Natural killer cell (primary cell): ENCODE measurements around the gene KCNJ6. TPM values are rescaled to one million over a fixed set of nuclear protein-coding genes. Genes with fewer than 3 reads are reported as not detected.

Experiments
- ATAC-seq, 3 donors: fragments of 150-1000 bp in 2 of 3; fragments of 200-7000 bp in 1 of 3; cut with Tn5 transposase; 1 replicate in 1 of 3; 2 replicates in 2 of 3; pipeline ENCODE4 v1.10.0; 2021; ENCODE audit warnings: mild to moderate bottlenecking in 2 of 3, moderate library complexity in 2 of 3
- DNase-seq, 2 donors: peaks; one replicate each; pipeline versions ENCODE4 v3.0.0 to v3.0.0-alpha.2; 2013 to 2021; ENCODE audit warnings: mixed read lengths in 1 of 2
- H3K27ac ChIP-seq: one replicate; pipeline ENCODE4 v1.5.1; 2013; ENCODE audit warnings: mild to moderate bottlenecking, low read length
- H3K27me3 ChIP-seq: one replicate; pipeline ENCODE4 v1.6.1; 2013; ENCODE audit warnings: low read length; ENCODE audit not compliant: control insufficient read depth, insufficient read depth
- H3K36me3 ChIP-seq: one replicate; pipeline ENCODE4 v1.6.1; 2013; ENCODE audit warnings: low read length; ENCODE audit not compliant: control insufficient read depth, insufficient read depth
- H3K4me1 ChIP-seq: one replicate; pipeline ENCODE4 v1.6.1; 2013; ENCODE audit warnings: low read length; ENCODE audit not compliant: control insufficient read depth, insufficient read depth
- H3K4me3 ChIP-seq: one replicate; pipeline ENCODE4 v1.5.1; 2013; ENCODE audit warnings: low read length
- H3K9me3 ChIP-seq: one replicate; pipeline ENCODE4 v1.6.1; 2013; ENCODE audit warnings: low read length; ENCODE audit not compliant: control insufficient read depth, insufficient read depth
- H3K27ac Mint-ChIP-seq, 2 donors: one replicate each; pipeline ENCODE4 v1.8.0; 2022; ENCODE audit warnings: mild to moderate bottlenecking in 2 of 2, mixed read lengths in 2 of 2, moderate library complexity in 1 of 2
- H3K27me3 Mint-ChIP-seq, 2 donors: one replicate each; pipeline ENCODE4 v1.8.0; 2022; ENCODE audit warnings: low read depth in 2 of 2, mixed read lengths in 2 of 2
- H3K36me3 Mint-ChIP-seq: one replicate; pipeline ENCODE4 v1.8.0; 2022; ENCODE audit warnings: mixed read lengths
- H3K4me1 Mint-ChIP-seq, 2 donors: one replicate each; pipeline ENCODE4 v1.8.0; 2022; ENCODE audit warnings: mixed read lengths in 2 of 2
- H3K4me3 Mint-ChIP-seq: one replicate; pipeline ENCODE4 v1.8.0; 2022; ENCODE audit warnings: mild to moderate bottlenecking, moderate library complexity, mixed read lengths
- H3K9me3 Mint-ChIP-seq, 2 donors: one replicate each; pipeline ENCODE4 v1.8.0; 2022; ENCODE audit warnings: mixed read lengths in 2 of 2
- CTCF ChIP-seq: fragments of 200-600 bp; IDR thresholded peaks from one replicate; pipeline ENCODE4 v1.8.0; 2022; ENCODE audit warnings: antibody characterized with exemption
- WGBS: methylation state at CpG from one replicate; pipeline ENCODE4 v1.1.7; 2013; ENCODE audit warnings: missing lambda C conversion rate; ENCODE audit not compliant: insufficient coverage; 5-methylcytosine and 5-hydroxymethylcytosine counted together
- intact Hi-C: fragments of 100-400 bp; cut with micrococcal nuclease; formaldehyde crosslinking; loops from one replicate; pipeline ENCODE4 v1.14.2; 2022
- total RNA-seq, 4 donors: library from RNA; stranded (reverse); fragments of 120-200 nt in 1 of 4; gene quantifications; one replicate each; pipeline versions ENCODE4 v1.2.3 to v1.2.4, GENCODE V29; 2013 to 2022

KCNJ6 gene
- total RNA-seq, 3 donors from 2014 or later (not counting 1 experiment from before 2014, with no cell fraction given) = not detected

GRCh38 chr21:37564924-37565529 lies 351.2 kb downstream of the KCNJ6 start:
- Mint-ChIP-seq H3K4me1 (peaks cover 18 to 28% of the 10 kb centered on the region in 2 donors), H3K27ac (peak overlapping the region; percentile 98 to 100), H3K36me3 (no peaks in the 10 kb centered on the region), H3K9me3 (no peaks in the 10 kb centered on the region), H3K4me3 (peak overlapping the region; percentile 70), H3K27me3 (peaks cover 5 to 8% of the 10 kb centered on the region in 2 donors)
- Histone ChIP-seq H3K4me3 (no peak overlapping the region), H3K27ac (peak overlapping the region; percentile 95), H3K27me3 (no peaks in the 10 kb centered on the region), H3K4me1 (peaks cover 15% of the 10 kb centered on the region), H3K36me3 (no peaks in the 10 kb centered on the region), H3K9me3 (no peaks in the 10 kb centered on the region)
- intact Hi-C loops = loop anchor here (1.0 to 5.0 kb wide), 5 partner anchors 103 to 493 kb away; partner anchors contain the start of genes DYRK1A, PIGP, TTC3 and VPS26C
- ATAC-seq = no peak
- WGBS = 81% methylated on average over 12 of the region's 12 CpGs
- DNase-seq = no peak
- no peak for TF ChIP-seq CTCF

GRCh38 chr21:37564341-37564923 lies 351.8 kb downstream of the KCNJ6 start:
- Mint-ChIP-seq H3K4me1 (peaks cover 18 to 28% of the 10 kb centered on the region in 2 donors), H3K9me3 (no peaks in the 10 kb centered on the region), H3K4me3 (peak overlapping the region; percentile 97), H3K27ac (peak overlapping the region; percentile 98 to 100), H3K27me3 (peaks cover 4 to 5% of the 10 kb centered on the region in 2 donors), H3K36me3 (no peaks in the 10 kb centered on the region)
- H3K36me3 ChIP-seq = no peaks in the 10 kb centered on the region
- ATAC-seq (peak; percentile 77 to 85 (median 79)), DNase-seq (peak; percentile 83 to 92)
- H3K4me3 ChIP-seq = peak overlapping the region; percentile 87
- H3K27me3 ChIP-seq = no peaks in the 10 kb centered on the region
- WGBS = 5% methylated on average over 14 of the region's 14 CpGs
- intact Hi-C loops = loop anchor here (1.0 to 5.0 kb wide), 5 partner anchors 102 to 492 kb away; partner anchors contain the start of genes DYRK1A, PIGP, TTC3 and VPS26C
- H3K4me1 ChIP-seq = peaks cover 15% of the 10 kb centered on the region
- peak overlapping the region; percentile 95 for H3K27ac ChIP-seq
- no peaks in the 10 kb centered on the region for H3K9me3 ChIP-seq
- TF ChIP-seq CTCF = no peak

- peak; percentile 73 to 94 (median 87) for ATAC-seq
- under 1% methylated on average over 67 of the region's 67 CpGs for WGBS
- peak; percentile 92 to 97 for DNase-seq
- H3K36me3 ChIP-seq = no peaks in the 10 kb centered on the region
- intact Hi-C loops = loop anchor here (1.0 to 5.0 kb wide), 5 partner anchors 101 to 491 kb away; partner anchors contain the start of genes DYRK1A, PIGP, TTC3 and VPS26C
- H3K27ac Mint-ChIP-seq = peak overlapping the region; percentile 98 to 100
- H3K27me3 Mint-ChIP-seq = peaks cover 0 to 3% of the 10 kb centered on the region in 2 donors
- peaks cover 18 to 28% of the 10 kb centered on the region in 2 donors for H3K4me1 Mint-ChIP-seq
- peak overlapping the region; percentile 97 for H3K4me3 Mint-ChIP-seq
- H3K36me3 Mint-ChIP-seq = no peaks in the 10 kb centered on the region
- H3K27ac ChIP-seq = peak overlapping the region; percentile 95
- peaks cover 15% of the 10 kb centered on the region for H3K4me1 ChIP-seq
- peak overlapping the region; percentile 87 for H3K4me3 ChIP-seq
- no peaks in the 10 kb centered on the region for H3K9me3 Mint-ChIP-seq
- H3K27me3 ChIP-seq = no peaks in the 10 kb centered on the region
- TF ChIP-seq CTCF = peak; percentile 37
- H3K9me3 ChIP-seq = no peaks in the 10 kb centered on the region
Measured at GRCh38 chr21:37563641-37564340, 352.5 kb downstream of the KCNJ6 start.
